Fibroblast of lung (primary cell): ENCODE data around the gene TMEM106C. TPM values are rescaled to one million over a fixed set of nuclear protein-coding genes. Genes with fewer than 3 reads are reported as not detected.

Experiments used
- DNase-seq, 2 donors: peaks; one replicate each; pipeline versions ENCODE4 v3.0.0 to v3.0.0-alpha.2; 2010; ENCODE audit warnings: low read depth in 2 of 2
- H2AFZ ChIP-seq: 2 replicates; pipeline ENCODE4 v1.5.1; 2012; ENCODE audit warnings: low read length, control low read depth, inconsistent platforms
- H3K27ac ChIP-seq: 2 replicates; pipeline ENCODE4 v1.5.1; 2011; ENCODE audit warnings: low read length, control low read depth; ENCODE audit not compliant: insufficient read depth
- H3K27me3 ChIP-seq: 2 replicates; pipeline ENCODE4 v1.5.1; 2011; ENCODE audit warnings: mild to moderate bottlenecking, low read length; ENCODE audit not compliant: control insufficient read depth, insufficient read depth
- H3K36me3 ChIP-seq: 2 replicates; pipeline ENCODE4 v1.5.1; 2011; ENCODE audit warnings: low read length; ENCODE audit not compliant: control insufficient read depth, insufficient read depth
- H3K4me1 ChIP-seq: 2 replicates; pipeline ENCODE4 v1.5.1; 2011; ENCODE audit warnings: low read length; ENCODE audit not compliant: control insufficient read depth, insufficient read depth; ENCODE audit errors: extremely low read depth
- H3K4me2 ChIP-seq: 2 replicates; pipeline ENCODE4 v1.5.1; 2011; ENCODE audit warnings: low read length, control low read depth; ENCODE audit not compliant: insufficient read depth; ENCODE audit errors: extremely low read depth
- H3K4me3 ChIP-seq, 4 experiments: fragments of 200-600 bp in 1 of 4; sonication (generic) in 1 of 4; replicated peaks in 1 of 4; 2 replicates each; pipeline ENCODE4 v1.5.1; 2011 to 2016; ENCODE audit warnings: low read length in 4 of 4, low read depth in 3 of 4, mild to moderate bottlenecking in 3 of 4, control low read depth in 2 of 4, inconsistent platforms in 1 of 4, mixed read lengths in 1 of 4; ENCODE audit not compliant: insufficient read depth in 1 of 4; ENCODE audit errors: control extremely low read depth in 1 of 4
- H3K79me2 ChIP-seq: 2 replicates; pipeline ENCODE4 v1.5.1; 2012; ENCODE audit warnings: mild to moderate bottlenecking, low read length, inconsistent platforms; ENCODE audit not compliant: control insufficient read depth, insufficient read depth
- H3K9ac ChIP-seq: 2 replicates; pipeline ENCODE4 v1.5.1; 2011; ENCODE audit warnings: mild to moderate bottlenecking, low read length, control low read depth; ENCODE audit not compliant: insufficient read depth
- H3K9me3 ChIP-seq: 2 replicates; pipeline ENCODE4 v1.5.1; 2012; ENCODE audit warnings: low read depth, low read length; ENCODE audit not compliant: control insufficient read depth, insufficient read depth
- H4K20me1 ChIP-seq: 2 replicates; pipeline ENCODE4 v1.5.1; 2011; ENCODE audit warnings: low read length; ENCODE audit not compliant: control insufficient read depth, insufficient read depth; ENCODE audit errors: extremely low read depth
- CTCF ChIP-seq, 2 donors: IDR thresholded peaks in 1 of 2; conservative IDR thresholded peaks in 1 of 2; 1 replicate in 1 of 2; 2 replicates in 1 of 2; pipeline ENCODE4 v1.5.1; 2011 to 2012; ENCODE audit warnings: low read length in 2 of 2, control low read depth in 1 of 2, inconsistent platforms in 1 of 2, low read depth in 1 of 2, mild to moderate bottlenecking in 1 of 2
- EZH2 ChIP-seq: IDR thresholded peaks from 2 replicates; pipeline ENCODE4 v1.5.1; 2012; ENCODE audit warnings: low read length, control low read depth, mild to moderate bottlenecking; ENCODE audit errors: missing control alignments
- polyA plus RNA-seq, 2 donors: library from polyadenylated mRNA; depleted of rRNA in 1 of 2; stranded (reverse) in 1 of 2; unstranded in 1 of 2; fragments of >200 nt; gene quantifications; 2 replicates each; pipeline ENCODE4 v1.2.1, GENCODE V29; 2011 to 2012; ENCODE audit warnings: missing spikeins in 1 of 2
- total RNA-seq: library from RNA; depleted of rRNA; stranded (reverse); fragments of >200 nt; gene quantifications from 2 replicates; pipeline ENCODE4 v1.2.1, GENCODE V29; 2014

Gene TMEM106C
- total and polyA plus RNA-seq, 2 donors (not counting 1 experiment from before 2014, with no cell fraction given) = 85.0 to 91.7 TPM

GRCh38 chr12:47984331-47984801 lies 21.0 kb downstream of the TMEM106C start:
- no peaks in the 10 kb centered on the region for H4K20me1 ChIP-seq
- no peak overlapping the region for H3K4me3 ChIP-seq
- H3K4me2 ChIP-seq = no peak overlapping the region
- H3K36me3 ChIP-seq = no peaks in the 10 kb centered on the region
- no peak overlapping the region for H3K27ac ChIP-seq
- H2AFZ ChIP-seq = no peak overlapping the region
- DNase-seq = no peak
- no peaks in the 10 kb centered on the region for H3K9me3 ChIP-seq
- no peaks in the 10 kb centered on the region for H3K4me1 ChIP-seq
- no peaks in the 10 kb centered on the region for H3K79me2 ChIP-seq
- peaks cover 19% of the 10 kb centered on the region for H3K27me3 ChIP-seq
- H3K9ac ChIP-seq = no peak overlapping the region
- TF ChIP-seq EZH2 = no peak
- no peak for TF ChIP-seq CTCF (conservative IDR thresholded peaks at IDR 0.05 in 1 of 2, IDR thresholded peaks at IDR 0.05 in 1 of 2; ENCODE audit: low read depth in 1 of 2, low read length in 2 of 2)

- Histone ChIP-seq H3K36me3 (no peaks in the 10 kb centered on the region), H3K4me3 (no peak overlapping the region), H3K27ac (no peak overlapping the region), H3K4me1 (no peaks in the 10 kb centered on the region), H3K9me3 (no peaks in the 10 kb centered on the region), H2AFZ (no peak overlapping the region), H3K4me2 (no peak overlapping the region), H3K27me3 (peaks cover 21% of the 10 kb centered on the region), H3K79me2 (no peaks in the 10 kb centered on the region), H4K20me1 (no peaks in the 10 kb centered on the region), H3K9ac (no peak overlapping the region)
- DNase-seq = no peak
- TF ChIP-seq EZH2 (no peak), CTCF (conservative IDR thresholded peaks at IDR 0.05 in 1 of 2, IDR thresholded peaks at IDR 0.05 in 1 of 2; ENCODE audit: low read depth in 1 of 2, low read length in 2 of 2) (no peak)
Observed at GRCh38 chr12:47985596-47986290, 22.3 kb downstream of the TMEM106C start.

GRCh38 chr12:47986291-47986660 lies 22.9 kb downstream of the TMEM106C start:
- DNase-seq = no peak
- H3K4me2 ChIP-seq = no peak overlapping the region
- no peak overlapping the region for H2AFZ ChIP-seq
- H4K20me1 ChIP-seq = peaks cover under 1% of the 10 kb centered on the region
- H3K36me3 ChIP-seq = no peaks in the 10 kb centered on the region
- H3K4me1 ChIP-seq = no peaks in the 10 kb centered on the region
- H3K4me3 ChIP-seq = no peak overlapping the region
- H3K9ac ChIP-seq = no peak overlapping the region
- H3K27ac ChIP-seq = no peak overlapping the region
- TF ChIP-seq EZH2 = no peak
- TF ChIP-seq CTCF (conservative IDR thresholded peaks at IDR 0.05 in 1 of 2, IDR thresholded peaks at IDR 0.05 in 1 of 2; ENCODE audit: low read depth in 1 of 2, low read length in 2 of 2) = no peak
- no peaks in the 10 kb centered on the region for H3K9me3 ChIP-seq
- no peaks in the 10 kb centered on the region for H3K79me2 ChIP-seq
- peaks cover 21% of the 10 kb centered on the region for H3K27me3 ChIP-seq
